NCI-H187 (cell line): ENCODE measurements around the gene LRRC3.
"Not testable (repeated sequence)": the region's sequence is repeated elsewhere in the genome, so short reads cannot be mapped to it uniquely, and the experiment has no call there.

Source experiments
- DNase-seq, 2 experiments: peaks; one replicate each; lab custom pipeline; 2025; lab: John Stamatoyannopoulos, UW

LRRC3 gene

GRCh38 chr21:44496564-44497550, 41.5 kb downstream of the LRRC3 start:
- DNase-seq: peak; percentile 63 to 79

- peak in 1 of 2 experiments; percentile 71 for DNase-seq
These were observed 42.4 kb downstream of the LRRC3 start for GRCh38 chr21:44497703-44498126.

DNA sequence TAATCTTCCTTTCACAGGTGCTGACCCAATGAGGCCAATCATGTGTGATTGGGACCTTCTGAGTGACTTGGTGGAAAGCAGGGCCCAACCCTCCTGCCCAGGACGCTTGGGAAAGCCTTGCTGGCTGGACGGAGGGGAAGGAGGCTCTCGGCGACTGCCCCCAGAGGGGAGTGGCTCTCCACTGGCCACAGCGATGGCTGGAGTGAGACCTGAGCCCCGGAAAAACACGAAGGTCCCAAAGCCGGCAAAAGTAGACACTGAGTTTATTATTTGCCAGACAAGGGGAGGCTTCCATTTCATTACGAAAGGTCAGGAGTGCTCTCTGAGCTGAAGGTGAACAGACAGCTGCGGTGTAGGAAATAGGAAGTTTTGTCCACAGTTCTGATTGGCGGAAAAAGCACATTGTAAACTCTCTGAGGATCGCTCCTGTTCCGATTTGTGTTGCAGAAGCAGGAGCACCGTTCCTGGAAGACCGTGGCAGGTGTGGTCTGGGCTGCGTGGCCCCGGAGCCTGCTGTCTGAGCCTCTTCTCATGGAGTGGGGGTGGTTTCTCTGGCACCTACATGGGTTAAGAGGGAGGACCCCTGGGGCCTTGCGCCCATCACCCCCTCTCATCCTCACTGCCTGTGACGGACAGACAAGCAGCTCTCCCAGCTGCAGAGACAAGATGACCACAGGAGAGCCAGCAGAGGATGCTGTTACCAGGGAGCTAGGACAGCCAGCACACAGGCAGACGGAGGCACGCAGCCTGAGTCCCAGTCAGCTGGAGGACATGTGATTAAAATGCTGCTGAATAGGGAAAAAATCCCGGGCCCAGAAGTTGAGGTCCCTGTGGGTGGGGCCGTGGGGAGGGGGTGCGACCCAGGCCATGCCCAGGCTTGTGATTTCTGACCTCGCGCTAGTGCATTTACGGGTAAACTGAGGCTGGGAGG, 43.2 kb downstream of the LRRC3 start:
- peak; percentile 36 to 72 for DNase-seq

- DNase-seq: no peak
These were observed 43.9 kb downstream of the LRRC3 start for GRCh38 chr21:44499211-44499560.

- no peak for DNase-seq
These were observed 44.3 kb downstream of the LRRC3 start for GRCh38 chr21:44499631-44500030.

- DNase-seq: no peak
These were observed 44.8 kb downstream of the LRRC3 start for GRCh38 chr21:44500111-44500510.

DNA sequence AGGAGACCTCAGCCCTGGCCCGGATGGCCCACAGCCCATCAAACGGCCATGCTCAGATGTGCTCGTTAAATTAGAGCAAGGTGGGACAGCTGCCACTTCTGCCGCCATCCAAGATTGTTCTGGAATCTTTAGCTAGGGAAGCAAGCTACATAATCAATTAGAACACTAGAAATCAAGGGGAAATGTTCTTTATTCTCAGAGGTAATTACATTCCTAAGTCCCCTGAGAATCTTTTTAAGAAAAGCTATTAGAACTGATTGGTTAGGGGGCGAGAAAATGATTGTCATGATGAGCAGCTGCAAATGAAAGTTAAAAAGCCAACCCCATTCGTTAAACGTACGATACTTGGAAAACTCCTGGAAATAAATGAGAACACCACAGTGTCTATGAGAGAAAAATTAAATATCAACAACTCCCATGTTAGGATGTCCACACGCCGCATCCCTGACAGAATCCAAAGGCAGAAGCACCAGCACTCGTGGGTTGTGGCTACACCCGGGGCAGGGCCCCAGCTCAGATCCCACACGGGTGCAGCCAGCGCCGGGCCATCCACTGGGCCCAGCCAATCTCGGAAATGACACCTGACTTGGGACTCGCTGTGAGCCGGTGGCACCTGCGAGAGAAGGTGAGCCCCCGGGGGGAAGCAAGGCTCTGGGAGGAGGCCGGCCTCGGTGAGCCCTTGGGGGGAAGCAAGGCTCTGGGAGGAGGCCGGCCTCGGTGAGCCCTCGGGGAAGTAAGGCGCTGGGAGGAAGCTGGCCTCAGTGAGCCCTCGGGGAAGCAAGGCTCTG, 47.1 kb downstream of the LRRC3 start:
- no peak for DNase-seq

DNA sequence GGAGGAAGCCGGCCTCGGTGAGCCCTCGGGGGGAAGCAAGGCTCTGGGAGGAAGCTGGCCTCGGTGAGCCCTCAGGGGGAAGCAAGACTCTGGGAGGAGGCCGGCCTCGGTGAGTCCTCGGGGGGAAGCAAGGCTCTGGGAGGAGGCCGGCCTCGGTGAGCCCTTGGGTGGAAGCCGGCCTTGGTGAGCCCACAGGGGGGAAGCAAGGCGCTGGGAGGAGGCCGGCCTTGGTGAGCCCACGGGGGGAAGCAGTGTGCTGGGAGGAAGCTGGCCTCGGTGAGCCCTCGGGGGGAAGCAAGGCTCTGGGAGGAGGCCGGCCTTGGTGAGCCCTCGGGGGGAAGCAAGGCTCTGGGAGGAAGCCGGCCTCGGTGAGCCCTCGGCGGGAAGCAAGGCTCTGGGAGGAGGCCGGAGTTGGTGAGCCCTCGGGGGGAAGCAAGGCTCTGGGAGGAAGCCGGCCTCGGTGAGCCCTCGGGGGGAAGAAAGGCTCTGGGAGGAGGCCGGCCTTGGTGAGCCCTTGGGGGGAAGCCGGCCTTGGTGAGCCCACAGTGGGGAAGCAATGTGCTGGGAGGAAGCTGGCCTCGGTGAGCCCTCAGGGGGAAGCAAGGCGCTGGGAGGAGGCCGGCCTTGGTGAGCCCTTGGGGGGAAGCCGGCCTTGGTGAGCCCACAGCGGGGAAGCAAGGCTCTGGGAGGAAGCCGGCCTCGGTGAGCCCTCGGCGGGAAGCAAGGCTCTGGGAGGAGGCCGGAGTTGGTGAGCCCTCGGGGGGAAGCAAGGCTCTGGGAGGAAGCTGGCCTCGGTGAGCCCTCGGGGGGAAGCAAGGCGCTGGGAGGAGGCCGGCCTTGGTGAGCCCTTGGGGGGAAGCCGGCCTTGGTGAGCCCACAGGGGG, 47.9 kb downstream of the LRRC3 start:
- DNase-seq: not testable (repeated sequence)

DNA sequence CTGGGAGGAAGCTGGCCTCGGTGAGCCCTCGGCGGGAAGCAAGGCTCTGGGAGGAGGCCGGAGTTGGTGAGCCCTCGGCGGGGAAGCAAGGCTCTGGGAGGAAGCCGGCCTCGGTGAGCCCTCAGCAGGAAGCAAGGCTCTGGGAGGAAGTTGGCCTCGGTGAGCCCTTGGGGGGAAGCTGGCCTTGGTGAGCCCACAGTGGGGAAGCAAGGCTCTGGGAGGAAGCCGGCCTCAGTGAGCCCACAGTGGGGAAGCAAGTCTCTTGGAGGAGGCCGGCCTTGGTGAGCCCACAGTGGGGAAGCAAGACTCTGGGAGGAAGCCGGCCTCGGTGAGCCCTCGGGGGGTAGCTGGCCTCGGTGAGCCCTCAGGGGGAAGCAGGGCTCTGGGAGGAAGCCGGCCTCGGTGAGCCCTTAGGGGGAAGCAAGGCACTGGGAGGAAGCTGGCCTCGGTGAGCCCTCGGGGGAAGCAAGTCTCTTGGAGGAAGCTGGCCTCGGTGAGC, 48.6 kb downstream of the LRRC3 start:
- DNase-seq: no peak

DNA sequence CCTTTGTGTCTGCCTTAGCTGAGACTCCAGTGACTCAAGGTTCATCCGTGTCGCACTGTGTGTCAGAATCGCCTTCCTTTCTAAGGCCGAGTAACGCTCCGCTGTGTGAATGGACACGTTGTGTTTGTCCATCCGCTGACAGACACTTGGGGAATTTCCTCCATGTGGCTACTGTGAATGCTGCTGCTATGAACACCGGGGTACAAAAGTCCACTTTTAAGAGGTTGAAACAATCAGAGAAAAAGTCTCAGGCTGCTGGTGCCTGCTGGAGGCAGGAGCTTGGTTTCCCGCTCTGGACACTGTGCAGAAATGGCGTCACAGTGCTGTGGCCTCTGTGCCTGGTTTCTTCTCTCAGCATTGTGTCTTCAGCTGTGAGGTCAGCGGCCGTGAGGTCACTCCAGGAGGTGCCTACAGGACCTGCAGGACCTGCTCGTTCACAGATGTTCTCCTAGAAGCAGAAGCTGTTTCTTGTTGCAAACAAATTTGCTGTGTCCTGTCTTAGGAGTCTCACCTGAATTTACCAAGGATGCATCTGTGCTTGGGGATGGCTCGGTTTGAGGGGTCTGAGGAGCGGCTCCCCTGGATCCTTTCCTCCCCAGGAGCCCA, 50.5 kb downstream of the LRRC3 start:
- no peak for DNase-seq

GRCh38 chr21:44506279-44507255, 51.3 kb downstream of the LRRC3 start:
- no peak for DNase-seq

DNA sequence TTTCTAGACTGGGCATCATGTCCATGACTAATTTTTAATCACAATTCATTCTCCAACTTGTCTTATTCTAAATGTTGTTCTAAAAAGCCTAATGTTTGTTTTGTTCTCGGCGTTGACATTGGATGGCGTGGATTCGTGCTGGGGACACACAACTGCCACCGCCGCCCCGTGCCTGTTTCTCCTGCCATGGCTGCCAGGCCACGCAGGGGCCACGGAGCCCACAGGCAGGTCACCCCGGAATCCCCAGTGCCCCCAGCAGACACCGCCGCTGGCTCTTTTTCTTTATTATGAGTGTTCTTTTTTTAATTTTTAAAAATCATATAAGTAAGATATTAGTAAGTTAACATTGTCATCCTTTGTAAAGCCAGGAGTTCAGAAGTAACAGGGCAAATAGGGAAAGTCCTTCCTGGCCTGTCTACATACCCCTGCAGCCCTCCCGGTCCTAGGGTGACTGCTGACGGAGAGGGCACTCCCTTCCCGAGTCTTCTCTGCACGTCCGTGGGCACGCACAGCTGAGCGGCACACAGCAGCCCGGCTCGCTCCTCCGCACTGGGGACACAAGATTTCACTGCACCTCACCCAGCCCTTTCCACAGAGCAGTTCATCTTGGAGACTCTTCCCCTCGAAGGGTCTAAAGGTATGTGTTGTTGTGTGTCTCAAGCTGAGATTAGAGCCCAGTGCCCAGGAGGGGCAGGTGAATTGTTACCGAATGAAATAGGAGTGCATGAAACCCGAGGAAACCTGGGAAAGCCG, 52.5 kb downstream of the LRRC3 start:
- DNase-seq: no peak

GRCh38 chr21:44508426-44508710, 53.1 kb downstream of the LRRC3 start:
- no peak for DNase-seq

GRCh38 chr21:44508711-44509445, 53.6 kb downstream of the LRRC3 start:
- DNase-seq: no peak

- DNase-seq: no peak
These were observed 54.2 kb downstream of the LRRC3 start for GRCh38 chr21:44509539-44509938.

GRCh38 chr21:44510109-44510507, 54.8 kb downstream of the LRRC3 start:
- DNase-seq: no peak

- peak; percentile 42 to 87 for DNase-seq
These were observed 55.4 kb downstream of the LRRC3 start for GRCh38 chr21:44510508-44511218.
